GM18507 (cell line): ENCODE data around the gene RAB6B.
A peak's percentile ranks its signal among the peaks of the same experiment; 100 is the strongest.

Experiments
- DNase-seq: peaks from one replicate; pipeline ENCODE4 v3.0.0; 2011; ENCODE audit warnings: low read depth; ENCODE audit not compliant: insufficient read length; ENCODE audit errors: extremely low spot score
- FAIRE-seq: peaks from 2 replicates; lab custom pipeline; 2011; peaks lifted over from hg19 to GRCh38; lab: Jason Lieb, UNC

Gene RAB6B

DNA sequence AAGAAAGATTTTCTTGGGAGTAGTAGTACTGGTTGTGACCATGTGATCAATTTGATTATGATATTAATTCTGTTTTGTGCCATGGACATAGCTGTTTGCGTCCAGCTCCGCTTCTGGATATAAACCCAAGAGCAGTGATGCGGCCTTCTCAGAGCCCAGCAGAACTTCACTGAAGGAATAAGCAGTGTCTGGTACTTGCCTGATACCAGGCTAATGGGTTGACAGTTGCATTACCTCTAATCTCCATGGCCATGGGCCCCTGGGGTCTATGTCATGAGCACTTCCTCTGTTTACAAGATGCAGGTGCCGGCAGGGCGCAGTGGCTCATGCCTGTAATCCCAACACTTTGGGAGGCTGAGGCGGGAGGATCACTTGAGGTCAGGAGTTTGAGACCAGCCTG is 36.3 kb upstream of the RAB6B start:
- DNase-seq (no peak), FAIRE-seq (no peak)

DNA sequence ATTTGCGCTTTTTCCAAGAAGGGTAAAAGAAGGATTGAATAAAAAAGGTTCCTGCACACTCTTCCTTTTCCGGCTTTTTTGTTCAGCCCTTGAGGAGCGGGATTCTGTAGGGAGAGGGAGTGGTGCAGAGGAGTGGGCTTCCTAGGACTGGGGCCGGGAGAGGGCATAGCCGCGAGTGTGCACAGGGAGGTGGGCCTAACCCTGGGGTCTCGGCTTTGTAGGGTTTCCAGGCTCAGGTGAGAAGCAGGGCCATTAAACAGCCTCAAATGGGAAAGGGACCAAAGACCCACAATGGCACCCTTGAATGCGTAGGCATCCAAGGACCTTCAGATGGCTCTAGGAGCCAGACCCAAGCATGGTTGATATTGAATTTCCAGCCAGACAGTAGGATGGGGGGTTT is 35.4 kb upstream of the RAB6B start:
- FAIRE-seq: no peak
- no peak for DNase-seq

DNA sequence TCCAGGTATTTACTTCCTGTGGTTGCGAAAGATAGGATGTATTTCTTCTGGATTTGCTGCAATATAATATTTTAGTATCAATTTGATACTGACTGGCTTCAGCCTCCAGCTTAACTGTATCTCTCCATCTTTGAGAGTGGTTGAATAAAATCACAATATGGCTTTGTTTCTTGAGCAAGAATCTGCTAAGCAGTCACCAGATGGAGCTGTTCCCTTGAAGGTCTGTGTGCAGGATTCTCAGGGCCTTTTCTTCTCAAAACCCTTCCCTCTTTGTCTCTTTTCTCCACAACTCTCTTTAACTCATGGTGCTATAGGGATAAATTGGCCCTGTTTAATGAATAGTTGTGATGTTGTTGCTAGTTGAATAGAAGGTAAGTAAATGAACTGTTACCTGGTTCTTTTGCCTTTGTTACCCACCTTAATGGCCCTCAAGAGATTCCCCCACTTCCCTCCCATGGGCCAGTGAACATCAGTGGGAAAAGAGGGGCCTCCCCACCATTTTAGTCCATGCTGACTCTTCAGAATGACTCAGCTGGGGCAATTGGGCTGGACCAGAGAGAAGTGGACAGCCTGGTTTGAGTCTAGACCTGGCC is 34.8 kb upstream of the RAB6B start:
- no peak for DNase-seq
- FAIRE-seq: peak; percentile 79

- DNase-seq (no peak), FAIRE-seq (no peak)
These were observed 33.4 kb upstream of the RAB6B start for GRCh38 chr3:133928903-133929607.

DNA sequence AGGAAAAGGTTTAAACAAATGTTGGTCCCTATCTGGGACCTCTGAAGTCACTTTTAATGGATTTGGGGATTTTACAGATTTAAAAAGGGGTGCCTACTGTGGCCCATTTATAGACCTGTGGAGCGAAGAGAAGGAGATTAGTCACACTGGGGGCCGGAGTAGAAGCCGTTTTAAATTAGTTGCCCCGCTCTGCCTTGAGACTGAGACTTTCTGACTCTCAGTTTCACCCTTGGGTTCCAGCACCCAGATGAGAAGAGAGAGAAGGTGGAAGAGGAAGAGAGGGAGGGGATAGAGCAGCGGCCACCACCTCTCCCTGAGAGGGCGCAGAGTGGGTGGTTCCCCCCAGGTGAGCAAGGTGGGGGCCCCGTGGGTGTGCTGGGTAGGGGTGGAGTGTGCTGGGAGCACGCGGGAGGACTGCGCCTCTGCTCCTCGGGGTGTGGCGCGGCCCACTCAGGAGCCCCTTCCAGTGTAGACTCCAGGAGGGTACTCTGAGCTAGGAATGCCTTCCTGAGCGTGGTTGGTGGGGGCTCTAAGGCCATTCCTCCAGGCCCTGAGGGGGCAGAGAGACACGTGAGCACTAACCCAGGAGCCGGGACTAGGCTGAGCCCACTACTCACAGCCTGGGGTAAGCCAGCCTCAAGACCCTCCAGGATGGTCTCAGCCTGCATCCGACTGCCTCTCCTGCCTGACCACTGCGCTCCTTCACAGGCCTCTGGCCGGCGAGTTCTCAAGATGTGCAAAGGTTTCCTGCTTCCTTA is 32.6 kb upstream of the RAB6B start:
- peak; percentile 51 for FAIRE-seq

GRCh38 chr3:133927540-133928066 is 31.9 kb upstream of the RAB6B start:
- FAIRE-seq (no peak), DNase-seq (peak; percentile 78)

More for the DNA sequence above, 32.6 kb upstream of the RAB6B start:
- no peak for DNase-seq

DNA sequence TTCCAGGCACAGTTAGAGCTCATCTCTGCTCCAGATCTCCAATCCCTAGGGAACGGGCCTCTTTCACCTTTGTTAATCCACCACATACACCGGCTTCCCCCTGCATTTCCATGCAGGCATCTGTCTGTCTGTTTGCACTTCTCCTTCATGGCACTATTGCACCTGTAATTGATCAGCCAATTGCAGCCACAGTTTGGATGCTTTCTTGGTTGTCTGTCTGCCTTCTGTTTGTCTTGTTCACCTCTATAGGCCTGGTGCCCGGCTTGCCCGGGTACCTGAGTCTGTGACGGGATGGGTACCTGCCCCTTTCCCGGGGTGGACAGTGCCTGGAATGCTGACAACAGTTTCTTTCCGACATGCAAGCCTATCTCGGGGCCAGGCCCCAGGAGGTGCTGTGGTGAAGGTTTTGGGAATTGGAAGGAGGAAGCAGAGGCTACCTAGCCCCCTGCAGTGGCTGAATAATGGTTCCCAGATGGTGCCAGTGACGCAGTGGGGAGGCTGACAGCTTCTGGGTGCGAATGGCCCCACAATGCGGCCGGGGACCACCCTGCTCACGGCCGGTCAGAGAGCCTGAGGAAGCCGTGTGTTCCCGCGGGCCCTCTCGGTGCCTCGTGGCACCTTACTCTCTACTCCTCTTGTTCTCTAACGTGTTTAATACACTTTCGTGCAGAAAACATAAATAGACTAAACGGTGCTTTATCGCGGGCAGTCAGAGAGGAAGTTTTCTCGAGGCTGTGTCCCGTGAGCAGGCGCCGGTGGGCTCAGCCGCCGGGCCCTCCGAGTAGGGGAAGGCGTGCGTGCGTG is 31.3 kb upstream of the RAB6B start:
- FAIRE-seq (no peak), DNase-seq (no peak)

- DNase-seq (no peak), FAIRE-seq (no peak)
These were observed 30.5 kb upstream of the RAB6B start for GRCh38 chr3:133925960-133926735.

DNA sequence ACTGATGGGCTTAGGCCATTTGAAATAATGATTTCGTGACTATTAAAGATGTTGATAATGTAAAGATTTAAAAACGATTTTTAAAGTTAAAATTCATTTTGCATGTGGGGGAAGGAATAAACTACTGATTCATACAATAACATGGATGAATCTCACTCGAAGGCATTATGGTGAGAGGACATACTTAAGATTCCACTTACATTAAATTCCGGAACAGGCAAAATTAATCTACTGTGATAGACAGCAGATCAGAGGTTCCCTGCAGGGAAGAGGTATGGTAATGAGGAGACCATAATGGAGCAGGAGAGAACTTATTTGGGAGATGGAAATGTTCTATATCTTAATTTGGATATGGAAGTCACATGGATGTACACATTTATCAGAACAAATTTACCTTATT is 28.4 kb upstream of the RAB6B start:
- FAIRE-seq (no peak), DNase-seq (no peak)

DNA sequence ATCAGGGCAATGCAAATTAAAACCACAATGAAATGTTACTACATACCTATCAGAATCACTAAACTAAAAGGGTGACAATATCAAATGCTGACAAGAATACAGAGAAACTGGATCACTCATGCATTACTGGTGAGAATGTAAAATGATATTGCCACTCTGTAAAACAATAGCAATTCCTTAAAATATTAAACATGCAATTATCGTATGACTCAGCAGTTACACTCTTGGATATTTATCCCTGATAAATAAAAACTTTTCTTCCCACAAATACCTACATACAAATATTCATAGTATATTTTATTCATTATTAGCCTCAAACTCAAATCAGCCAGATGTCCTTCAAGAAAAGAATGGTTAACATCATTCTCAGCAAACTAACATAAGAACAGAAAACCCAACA is 25.9 kb upstream of the RAB6B start:
- no peak for DNase-seq
- no peak for FAIRE-seq

DNA sequence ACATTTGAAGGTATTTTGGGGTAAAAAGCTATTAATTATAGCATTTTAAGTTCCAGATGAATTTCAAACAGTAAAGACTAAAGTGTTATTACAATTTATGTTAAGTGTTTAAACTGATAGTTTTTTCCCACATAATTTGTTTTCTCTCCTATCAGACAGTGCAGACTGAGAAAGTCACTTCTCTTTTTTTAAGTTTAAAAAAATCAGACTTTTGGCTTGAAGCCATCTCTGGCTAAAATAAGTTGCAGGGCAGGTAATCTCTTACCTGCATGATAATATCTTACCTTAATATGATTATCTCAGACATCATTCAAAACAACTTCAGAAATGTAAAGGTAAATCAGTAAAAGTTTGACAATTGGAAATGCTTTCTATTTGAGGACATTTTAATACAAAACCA is 21.5 kb upstream of the RAB6B start:
- FAIRE-seq (no peak), DNase-seq (no peak)

GRCh38 chr3:133915685-133916658 is 20.3 kb upstream of the RAB6B start:
- FAIRE-seq: no peak
- no peak for DNase-seq

DNA sequence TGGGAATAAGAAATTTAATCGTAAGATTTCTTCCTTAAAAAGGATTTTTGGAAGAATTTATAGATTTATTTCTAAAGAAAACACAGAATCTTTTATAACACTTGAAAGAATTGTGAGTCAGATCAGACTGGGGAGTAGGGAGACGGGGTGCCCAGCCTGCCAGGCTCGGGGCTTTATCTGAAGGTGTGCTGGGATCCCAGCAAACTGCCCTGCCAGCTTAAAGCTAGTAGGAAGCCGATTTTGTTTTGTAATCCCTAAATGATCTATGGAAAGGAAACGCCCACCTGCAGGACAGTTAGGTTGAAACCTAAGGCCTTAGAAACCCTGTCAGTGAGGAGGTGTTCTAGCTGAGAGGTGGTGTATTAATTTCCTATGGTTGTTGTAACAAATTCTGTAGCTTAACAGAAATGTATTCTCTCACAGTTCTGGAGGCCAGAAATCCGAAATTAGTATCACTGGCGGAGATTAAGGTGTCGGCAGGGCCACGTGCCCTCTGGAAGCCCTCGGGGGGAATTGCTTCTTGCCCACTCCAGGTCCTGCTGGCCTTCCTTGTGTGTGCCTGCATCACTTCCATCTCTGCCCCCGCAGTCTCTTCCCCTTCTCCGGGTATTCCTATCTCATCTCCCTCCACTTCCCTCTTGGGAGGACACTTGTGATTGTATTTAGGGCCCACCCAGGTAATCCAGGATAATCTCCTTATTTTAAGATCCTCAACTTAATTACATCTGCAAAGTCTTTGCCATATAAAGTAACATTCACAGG is 19.3 kb upstream of the RAB6B start:
- FAIRE-seq (no peak), DNase-seq (no peak)

DNA sequence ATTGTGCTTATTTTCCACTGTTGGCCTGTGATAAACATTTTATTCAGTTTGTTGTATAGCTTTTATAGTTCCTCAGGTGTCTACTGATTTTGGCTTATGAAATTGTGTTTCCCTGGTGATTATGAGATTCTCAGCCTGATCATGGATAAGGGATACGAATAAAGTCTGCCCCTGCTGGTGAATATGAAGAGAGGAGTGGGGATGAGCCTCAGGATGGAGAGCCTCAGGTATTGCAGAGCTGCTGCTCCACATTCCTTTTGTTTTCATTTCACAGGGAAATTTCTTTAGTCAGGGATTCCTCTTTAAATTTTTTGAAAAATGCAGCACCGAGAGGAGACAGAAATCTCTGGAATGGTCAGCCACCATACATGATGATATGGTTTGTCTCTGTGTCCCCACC is 14.7 kb upstream of the RAB6B start:
- FAIRE-seq (no peak), DNase-seq (no peak)

GRCh38 chr3:133905376-133905775 is 9.7 kb upstream of the RAB6B start:
- FAIRE-seq: no peak
- no peak for DNase-seq

DNA sequence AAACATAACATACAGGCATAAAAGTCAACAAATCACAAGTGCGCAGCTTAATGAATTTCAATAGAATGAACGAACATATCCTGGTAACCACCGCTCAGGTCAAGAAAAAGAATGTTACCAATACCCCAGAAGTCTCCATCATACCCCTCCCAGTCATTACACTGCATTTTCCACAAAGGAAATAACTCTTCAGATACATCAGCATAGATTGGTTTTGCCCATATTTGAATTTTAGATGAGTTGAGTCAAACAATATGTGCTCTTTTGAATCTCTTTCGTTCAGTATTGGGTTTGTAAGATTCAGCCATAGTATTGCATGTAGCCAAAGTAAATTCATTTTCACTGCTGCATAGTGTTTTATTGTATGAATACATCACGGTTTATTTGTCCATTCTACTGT is 6.2 kb upstream of the RAB6B start:
- FAIRE-seq (no peak), DNase-seq (no peak)

- DNase-seq (no peak), FAIRE-seq (no peak)
These were observed 5.4 kb upstream of the RAB6B start for GRCh38 chr3:133901083-133901482.
